Body of pancreas (tissue), 4 donors: ENCODE results near the gene TMEM185A.

ENCODE experiments used
- POLR2A ChIP-seq, 3 donors: fragments of 450-650 bp; IDR thresholded peaks; one replicate each; pipeline ENCODE4 v1.6.1; 2016; ENCODE audit warnings: antibody characterized with exemption in 3 of 3, mild to moderate bottlenecking in 2 of 3
- TF ChIP-seq, protein P1 (sequence below), 7 experiments: fragments of 450-650 bp in 4 of 7; fragments of 200-600 bp in 3 of 7; sonication (generic) in 3 of 7; IDR thresholded peaks; one replicate each; pipeline ENCODE4 v1.5.1; 2016 to 2019; ENCODE audit warnings: antibody characterized with exemption in 7 of 7

- no peak for TF ChIP-seq POLR2A (IDR thresholded peaks at IDR 0.05)
- TF ChIP-seq, protein P1, sequence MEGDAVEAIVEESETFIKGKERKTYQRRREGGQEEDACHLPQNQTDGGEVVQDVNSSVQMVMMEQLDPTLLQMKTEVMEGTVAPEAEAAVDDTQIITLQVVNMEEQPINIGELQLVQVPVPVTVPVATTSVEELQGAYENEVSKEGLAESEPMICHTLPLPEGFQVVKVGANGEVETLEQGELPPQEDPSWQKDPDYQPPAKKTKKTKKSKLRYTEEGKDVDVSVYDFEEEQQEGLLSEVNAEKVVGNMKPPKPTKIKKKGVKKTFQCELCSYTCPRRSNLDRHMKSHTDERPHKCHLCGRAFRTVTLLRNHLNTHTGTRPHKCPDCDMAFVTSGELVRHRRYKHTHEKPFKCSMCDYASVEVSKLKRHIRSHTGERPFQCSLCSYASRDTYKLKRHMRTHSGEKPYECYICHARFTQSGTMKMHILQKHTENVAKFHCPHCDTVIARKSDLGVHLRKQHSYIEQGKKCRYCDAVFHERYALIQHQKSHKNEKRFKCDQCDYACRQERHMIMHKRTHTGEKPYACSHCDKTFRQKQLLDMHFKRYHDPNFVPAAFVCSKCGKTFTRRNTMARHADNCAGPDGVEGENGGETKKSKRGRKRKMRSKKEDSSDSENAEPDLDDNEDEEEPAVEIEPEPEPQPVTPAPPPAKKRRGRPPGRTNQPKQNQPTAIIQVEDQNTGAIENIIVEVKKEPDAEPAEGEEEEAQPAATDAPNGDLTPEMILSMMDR (IDR thresholded peaks at IDR 0.05): no peak
Observed at GRCh38 chrX:149607699-149608098, 23.9 kb downstream of the TMEM185A start.
